H1 (cell line): ENCODE measurements around the gene NTN1. TPM values are rescaled to one million over a fixed set of nuclear protein-coding genes. Genes with fewer than 3 reads are reported as not detected.

Experiments
- CTCF ChIA-PET: fragments of 300-600 bp; sonication (Branson Sonifier 250); formaldehyde crosslinking; loops from one replicate; lab custom pipeline; 2021; ENCODE audit not compliant: partially characterized antibody; lab: Charles Lee
- POLR2A ChIA-PET: fragments of 300-600 bp; sonication (Branson Sonifier 250); formaldehyde crosslinking; loops from one replicate; lab custom pipeline; 2021; ENCODE audit warnings: inconsistent platforms; ENCODE audit not compliant: partially characterized antibody; lab: Charles Lee
- DNase-seq, 2 experiments: peaks; one replicate each; pipeline versions ENCODE4 v3.0.0 to v3.0.0-alpha.2; 2010 to 2022; ENCODE audit warnings: low spot score in 2 of 2, low read depth in 1 of 2, mixed read lengths in 1 of 2
- FAIRE-seq: peaks from 2 replicates; lab custom pipeline; 2011; peaks lifted over from hg19 to GRCh38; lab: Jason Lieb, UNC
- H2AFZ ChIP-seq: 2 replicates; pipeline ENCODE4 v1.8.1; 2012; ENCODE audit warnings: low read length, inconsistent platforms
- H2AK5ac ChIP-seq: 2 replicates; pipeline ENCODE4 v1.6.1; 2013; ENCODE audit warnings: low read depth, low read length
- H2BK120ac ChIP-seq: replicated peaks from 2 replicates; pipeline ENCODE3; 2013; ENCODE audit warnings: low read depth, low read length, inconsistent platforms
- H2BK12ac ChIP-seq: 2 replicates; pipeline ENCODE4 v1.6.1; 2013; ENCODE audit warnings: low read depth, low read length
- H2BK15ac ChIP-seq: 2 replicates; pipeline ENCODE4 v1.6.1; 2013; ENCODE audit warnings: low read length
- H2BK20ac ChIP-seq: 2 replicates; pipeline ENCODE4 v1.6.1; 2013; ENCODE audit warnings: low read length
- H2BK5ac ChIP-seq: 2 replicates; pipeline ENCODE4 v1.6.1; 2013; ENCODE audit warnings: low read depth, low read length
- H3K14ac ChIP-seq: 2 replicates; pipeline ENCODE4 v1.6.1; 2013; ENCODE audit warnings: inconsistent platforms; ENCODE audit not compliant: insufficient read length
- H3K18ac ChIP-seq: 2 replicates; pipeline ENCODE4 v1.6.1; 2013; ENCODE audit warnings: low read length; ENCODE audit errors: extremely low read depth
- H3K23ac ChIP-seq: 2 replicates; pipeline ENCODE4 v1.6.1; 2013; ENCODE audit warnings: inconsistent platforms; ENCODE audit not compliant: insufficient read length
- H3K23me2 ChIP-seq: 2 replicates; pipeline ENCODE4 v1.6.1; 2013; ENCODE audit warnings: low read depth, low read length
- H3K27ac ChIP-seq: 2 replicates; pipeline ENCODE4 v1.6.1; 2011; ENCODE audit warnings: low read depth, low read length, inconsistent platforms
- H3K27me3 ChIP-seq, 4 experiments: replicated peaks in 1 of 4; 1 replicate in 1 of 4; 2 replicates in 3 of 4; pipeline versions ENCODE4 v1.6.1 to v1.8.1; 2011 to 2013; ENCODE audit warnings: low read length in 3 of 4, mild to moderate bottlenecking in 3 of 4, inconsistent platforms in 2 of 4, mixed read lengths in 2 of 4, moderate library complexity in 1 of 4; ENCODE audit not compliant: control insufficient read depth in 3 of 4, insufficient read depth in 3 of 4; ENCODE audit errors: extremely low read depth in 1 of 4
- H3K36me3 ChIP-seq, 4 experiments: 2 replicates each; pipeline versions ENCODE4 v1.6.1 to v1.8.1; 2011 to 2013; ENCODE audit warnings: mild to moderate bottlenecking in 4 of 4, low read length in 3 of 4, moderate library complexity in 2 of 4, control low read depth in 1 of 4, inconsistent platforms in 1 of 4; ENCODE audit not compliant: insufficient read depth in 4 of 4, control insufficient read depth in 2 of 4
- H3K4ac ChIP-seq: replicated peaks from 2 replicates; pipeline ENCODE3; 2013; ENCODE audit warnings: low read length, low read depth, mixed read lengths, inconsistent platforms; ENCODE audit not compliant: insufficient read length
- H3K4me1 ChIP-seq, 4 experiments: replicated peaks in 1 of 4; 1 replicate in 1 of 4; 2 replicates in 3 of 4; pipeline versions ENCODE4 v1.6.1 to v1.8.1; 2011 to 2013; ENCODE audit warnings: low read length in 3 of 4, inconsistent platforms in 2 of 4, mixed read lengths in 1 of 4; ENCODE audit not compliant: insufficient read depth in 4 of 4, control insufficient read depth in 3 of 4
- H3K4me2 ChIP-seq, 2 experiments: 2 replicates each; pipeline versions ENCODE4 v1.6.1 to v1.8.1; 2011 to 2013; ENCODE audit warnings: low read depth in 2 of 2, low read length in 2 of 2, control low read depth in 1 of 2, inconsistent platforms in 1 of 2, mild to moderate bottlenecking in 1 of 2; ENCODE audit not compliant: insufficient read depth in 1 of 2
- H3K4me3 ChIP-seq, 4 experiments: fragments of 200-600, 300-600 bp in 1 of 4; sonication (generic), shearing (Covaris generic), sonication (Bioruptor Twin) in 1 of 4; 2 replicates each; pipeline versions ENCODE4 v1.5.1 to v1.8.1; 2011 to 2016; ENCODE audit warnings: low read length in 4 of 4, low read depth in 3 of 4, control low read depth in 2 of 4, inconsistent platforms in 2 of 4, mild to moderate bottlenecking in 2 of 4, mixed read lengths in 1 of 4, moderate library complexity in 1 of 4; ENCODE audit not compliant: insufficient read depth in 2 of 4; ENCODE audit errors: extremely low read depth in 1 of 4
- H3K56ac ChIP-seq: replicated peaks from 2 replicates; pipeline ENCODE3; 2013; ENCODE audit warnings: low read depth, mild to moderate bottlenecking, mixed read lengths, low read length, inconsistent platforms; ENCODE audit not compliant: insufficient read length
- H3K79me1 ChIP-seq: 2 replicates; pipeline ENCODE4 v1.6.1; 2013; ENCODE audit warnings: low read depth, low read length, control low read depth
- H3K79me2 ChIP-seq, 2 experiments: 2 replicates each; pipeline versions ENCODE4 v1.6.1 to v1.8.1; 2012 to 2013; ENCODE audit warnings: low read length in 2 of 2, mild to moderate bottlenecking in 2 of 2, inconsistent platforms in 1 of 2; ENCODE audit not compliant: insufficient read depth in 2 of 2, control insufficient read depth in 1 of 2
- H3K9ac ChIP-seq, 4 experiments: replicated peaks in 1 of 4; 1 replicate in 1 of 4; 2 replicates in 3 of 4; pipeline versions ENCODE4 v1.6.1 to v1.8.1; 2011 to 2013; ENCODE audit warnings: low read depth in 3 of 4, low read length in 3 of 4, control low read depth in 2 of 4, mild to moderate bottlenecking in 2 of 4, moderate library complexity in 2 of 4, inconsistent platforms in 1 of 4; ENCODE audit errors: extremely low read depth in 1 of 4
- H3K9me3 ChIP-seq, 2 experiments: 2 replicates each; pipeline versions ENCODE4 v1.6.1 to v1.8.1; 2012 to 2013; ENCODE audit warnings: mild to moderate bottlenecking in 2 of 2, moderate library complexity in 2 of 2, control low read depth in 1 of 2, inconsistent platforms in 1 of 2, low read depth in 1 of 2, low read length in 1 of 2, mixed read lengths in 1 of 2; ENCODE audit not compliant: insufficient read depth in 2 of 2
- H4K20me1 ChIP-seq, 2 experiments: replicated peaks in 1 of 2; 2 replicates each; pipeline versions ENCODE3 to v1.8.1; 2011 to 2013; ENCODE audit warnings: inconsistent platforms in 2 of 2, low read length in 2 of 2, mild to moderate bottlenecking in 1 of 2; ENCODE audit not compliant: insufficient read depth in 2 of 2, control insufficient read depth in 1 of 2
- H4K5ac ChIP-seq: 2 replicates; pipeline ENCODE4 v1.6.1; 2013; ENCODE audit warnings: low read length, low read depth, mixed read lengths, inconsistent platforms; ENCODE audit not compliant: insufficient read length
- H4K8ac ChIP-seq: 2 replicates; pipeline ENCODE4 v1.8.0; 2013; ENCODE audit warnings: mild to moderate bottlenecking, moderate library complexity, low read length, inconsistent platforms; ENCODE audit not compliant: insufficient read depth; ENCODE audit errors: extremely low read depth
- H4K91ac ChIP-seq: replicated peaks from 2 replicates; pipeline ENCODE3; 2013; ENCODE audit warnings: low read length, mixed read lengths, inconsistent platforms; ENCODE audit not compliant: insufficient read length
- CEBPB ChIP-seq: IDR thresholded peaks from 2 replicates; pipeline ENCODE4 v1.6.1; 2012; ENCODE audit warnings: low read depth, low read length
- KDM5A ChIP-seq: fragments of 200-600 bp; IDR thresholded peaks from 2 replicates; pipeline ENCODE4 v1.7.1; 2012; ENCODE audit warnings: mild to moderate bottlenecking, low read length, inconsistent platforms, mixed read lengths
- WGBS, 2 experiments: shearing (Covaris generic) in 1 of 2; methylation state at CpG; one replicate each; pipeline versions ENCODE4 v1.1.6 to v1.1.7; 2013 to 2015; ENCODE audit warnings: low lambda C conversion rate in 2 of 2, mixed read lengths in 2 of 2, inconsistent platforms in 1 of 2, low coverage in 1 of 2, missing lambda C conversion rate in 1 of 2; ENCODE audit not compliant: insufficient replicate concordance in 2 of 2, insufficient coverage in 1 of 2, insufficient read length in 1 of 2; ENCODE audit errors: extremely low coverage in 1 of 2, missing lambda C conversion rate in 1 of 2; 5-methylcytosine and 5-hydroxymethylcytosine counted together
- polyA plus RNA-seq, 7 experiments: library from polyadenylated mRNA; depleted of rRNA in 3 of 7; stranded (reverse) in 5 of 7; unstranded in 2 of 7; fragments of >200 nt in 5 of 7; fragments of 200-250 nt in 2 of 7; gene quantifications; 1 replicate in 5 of 7; 2 replicates in 1 of 7; 4 replicates in 1 of 7; pipeline versions ENCODE4 v1.2.1 to v1.2.3, GENCODE V29; 2011 to 2013; ENCODE audit warnings: missing spikeins in 2 of 7, mixed read lengths in 2 of 7
- total RNA-seq: library from RNA; stranded (reverse); fragmentation: NEBNext Ultra II Directional; extraction: Animal tissue kit (Norgen Biotek cat#: 25700); gene quantifications from 2 replicates; pipeline ENCODE4 v1.2.1, GENCODE V29; 2021

NTN1 gene
- total and polyA plus RNA-seq, 2 of the 8 experiments (the other 6 are each of a cell fraction or from before 2014, with no cell fraction given), result 2.0 to 2.3 TPM

- no peaks in the 10 kb centered on the region for H3K27me3 ChIP-seq
- H3K14ac ChIP-seq, result no peak overlapping the region
- H3K9me3 ChIP-seq, result no peaks in the 10 kb centered on the region
- no peak overlapping the region for H2BK120ac ChIP-seq
- ChIA-PET POLR2A (interaction anchor here (0.9 kb wide), 1 partner anchor 9 kb away, joined by 4 read pairs; no protein-coding TSS in a partner anchor), CTCF (interaction anchor here (0.9 to 2.4 kb wide), 8 partner anchors 8 to 178 kb away, joined by 3 to 9 read pairs (median 4); no protein-coding TSS in a partner anchor)
- no peak overlapping the region for H4K8ac ChIP-seq
- H4K20me1 ChIP-seq, result no peaks in the 10 kb centered on the region
- no peak for DNase-seq
- no peak for FAIRE-seq
- no peak overlapping the region for H3K4ac ChIP-seq
- no peak overlapping the region for H3K23ac ChIP-seq
- no peaks in the 10 kb centered on the region for H3K79me2 ChIP-seq
- H3K56ac ChIP-seq, result no peak overlapping the region
- no peaks in the 10 kb centered on the region; the same call in 1 of the 2 replicates for H3K23me2 ChIP-seq
- H2AFZ ChIP-seq, result no peak overlapping the region
- peak overlapping the region; percentile 14 for H4K91ac ChIP-seq
- no peaks in the 10 kb centered on the region for H3K79me1 ChIP-seq
- peak overlapping the region; percentile 81; the same call in 1 of the 2 replicates for H2BK12ac ChIP-seq
- peak overlapping the region in 1 of 4 experiments; percentile 44; a peak in 1 of 7 replicates for H3K9ac ChIP-seq
- no peak overlapping the region for H3K4me3 ChIP-seq
- peak overlapping the region; percentile 89; the same call in 1 of the 2 replicates for H2BK20ac ChIP-seq
- no peak for TF ChIP-seq KDM5A
- peak; percentile 28; the same call in 1 of the 2 replicates for TF ChIP-seq CEBPB
- peak overlapping the region; percentile 25; the same call in 1 of the 2 replicates for H2BK15ac ChIP-seq
- H3K4me2 ChIP-seq, result peak overlapping the region; percentile 2 to 58; a peak in 3 of 4 replicates
- no peak overlapping the region for H3K27ac ChIP-seq
- H2AK5ac ChIP-seq, result 0 out of 2 replicates have a peak overlapping the region, but pooled peaks have one; percentile 39
- no peak overlapping the region for H4K5ac ChIP-seq
- no peaks in the 10 kb centered on the region for H3K36me3 ChIP-seq
- H2BK5ac ChIP-seq, result peak overlapping the region; percentile 55; the same call in 1 of the 2 replicates
- H3K18ac ChIP-seq, result peak overlapping the region; percentile 38; the same call in 1 of the 2 replicates
- peaks cover 0 to 13% (median 10%) of the 10 kb centered on the region in 4 experiments; a peak in 6 of 7 replicates for H3K4me1 ChIP-seq
- 41% methylated on average over 6 of the region's 6 CpGs; no CpG with 5 or more reads in 1 of the 2 experiments for WGBS, 2 experiments
These were observed 149.5 kb downstream of the NTN1 start for GRCh38 chr17:9170853-9171252.
